ENCODE data around the gene FAM168A.

- no peak for TF ChIP-seq CTCF (IDR thresholded peaks at IDR 0.05)
- no peak for TF ChIP-seq HDAC2 (IDR thresholded peaks at IDR 0.05)
- no peak for TF ChIP-seq USF2 (IDR thresholded peaks at IDR 0.05)
- TF ChIP-seq RCOR1 (IDR thresholded peaks at IDR 0.05; ENCODE audit: low read depth, low read length), result no peak
- TF ChIP-seq POLR2A (IDR thresholded peaks at IDR 0.05; ENCODE audit: low read length), result no peak
- no peak for TF ChIP-seq MAFK (IDR thresholded peaks at IDR 0.05; ENCODE audit: partially characterized antibody)
- TF ChIP-seq RNF2 (IDR thresholded peaks at IDR 0.05; ENCODE audit: borderline replicate concordance, low read depth), result no peak
- TF ChIP-seq RAD21 (conservative IDR thresholded peaks at IDR 0.05 in 1 of 2, IDR thresholded peaks at IDR 0.05 in 1 of 2), result no peak
- no peak for TF ChIP-seq EHMT2 (IDR thresholded peaks at IDR 0.05; ENCODE audit: low read depth)
- no peak for TF ChIP-seq JUNB (IDR thresholded peaks at IDR 0.05)
- no peak for TF ChIP-seq ZC3H11A (IDR thresholded peaks at IDR 0.05)
- no peak for TF ChIP-seq CHD2 (IDR thresholded peaks at IDR 0.05; ENCODE audit: low read length, partially characterized antibody)
Measured at GRCh38 chr11:73469401-73469800, 128.5 kb downstream of the FAM168A start.

Measured in A549 (cell line).